ENCODE measurements around the gene NOTCH4.

The NOTCH4 gene

DNA sequence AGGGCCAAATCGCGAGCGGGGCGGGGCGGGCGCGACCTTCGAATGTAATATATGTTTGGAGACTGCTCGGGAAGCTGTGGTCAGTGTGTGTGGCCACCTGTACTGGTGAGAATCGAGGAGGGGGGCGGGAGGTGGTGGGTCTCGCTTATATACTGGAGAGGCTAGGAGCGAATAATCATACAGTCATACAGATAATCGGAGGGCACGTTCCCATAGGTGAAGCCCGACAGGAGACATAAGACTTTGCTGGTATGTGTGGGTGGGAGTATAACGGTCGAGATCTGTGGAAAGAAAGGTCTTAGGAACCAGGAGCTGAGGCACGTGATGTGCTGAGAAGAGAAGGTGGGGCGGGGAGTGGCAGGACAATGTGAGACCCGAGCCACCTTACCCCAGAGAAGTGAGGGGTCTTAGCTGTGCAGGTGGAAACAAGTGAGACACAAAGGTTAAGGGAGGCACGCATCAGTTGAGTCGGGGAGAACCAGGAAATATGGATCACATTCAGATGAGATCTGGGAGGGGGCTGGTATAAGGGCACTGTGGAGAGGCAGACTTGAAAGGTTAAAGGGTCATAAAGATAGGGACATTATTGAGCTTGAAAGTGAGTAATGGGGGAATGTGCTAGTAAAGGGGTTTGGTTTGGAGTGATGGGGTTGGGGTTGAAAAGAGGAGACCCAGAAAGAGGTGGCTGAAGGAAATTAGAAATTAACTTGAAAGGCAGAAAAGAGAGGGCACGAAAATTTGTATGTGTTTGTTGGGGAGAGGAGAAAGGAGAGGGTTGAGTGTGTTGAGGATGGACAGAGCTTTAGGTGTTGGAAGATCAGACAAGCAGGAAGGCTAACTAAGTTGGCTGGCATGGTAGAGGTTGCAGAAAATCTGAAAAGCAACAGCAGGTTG lies 45.1 kb downstream of the NOTCH4 start:
- DNase-seq, result no peak

DNA sequence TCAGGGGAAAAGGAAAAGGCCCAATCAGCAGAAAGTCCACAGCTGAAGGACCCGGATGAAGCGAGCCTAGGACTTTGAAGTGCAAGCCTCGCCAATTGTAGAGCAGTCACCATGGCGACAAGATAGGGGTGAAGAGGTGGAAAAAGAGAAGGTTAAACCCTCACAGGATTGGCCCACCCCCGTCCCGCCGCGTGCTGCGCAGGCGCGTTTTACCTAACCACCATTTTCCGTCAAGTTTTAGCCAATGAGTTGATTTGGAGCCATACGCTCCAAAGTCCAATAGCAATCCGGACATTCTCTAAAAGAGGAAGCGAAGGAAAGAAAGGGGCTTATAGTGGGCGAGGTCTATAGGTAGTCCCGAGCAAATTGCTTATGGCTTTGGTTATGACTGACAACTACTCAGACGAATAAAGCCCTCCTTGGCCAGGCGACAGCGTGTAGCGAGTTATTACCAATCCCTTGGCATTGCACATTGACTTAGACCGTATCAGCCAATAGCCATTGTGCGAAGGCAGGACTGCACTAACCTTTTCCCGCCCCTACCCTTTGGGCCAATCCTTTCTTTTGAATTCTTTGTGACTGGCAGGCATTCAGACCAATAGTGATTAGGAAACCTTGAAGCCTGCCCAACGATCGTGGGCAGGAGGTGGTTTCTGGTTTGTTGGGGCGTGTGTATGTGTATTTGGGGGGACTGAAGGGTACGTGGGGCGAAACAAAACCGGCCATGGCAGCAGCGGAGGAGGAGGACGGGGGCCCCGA lies 45.9 kb downstream of the NOTCH4 start, which contains the start of gene RNF5:
Gene RNF5 (plus strand): TSS at position 618 of the 759 bp plus-strand sequence. CDS start 107 bp downstream, at position 725.
- DNase-seq, result peak; percentile 94

DNA sequence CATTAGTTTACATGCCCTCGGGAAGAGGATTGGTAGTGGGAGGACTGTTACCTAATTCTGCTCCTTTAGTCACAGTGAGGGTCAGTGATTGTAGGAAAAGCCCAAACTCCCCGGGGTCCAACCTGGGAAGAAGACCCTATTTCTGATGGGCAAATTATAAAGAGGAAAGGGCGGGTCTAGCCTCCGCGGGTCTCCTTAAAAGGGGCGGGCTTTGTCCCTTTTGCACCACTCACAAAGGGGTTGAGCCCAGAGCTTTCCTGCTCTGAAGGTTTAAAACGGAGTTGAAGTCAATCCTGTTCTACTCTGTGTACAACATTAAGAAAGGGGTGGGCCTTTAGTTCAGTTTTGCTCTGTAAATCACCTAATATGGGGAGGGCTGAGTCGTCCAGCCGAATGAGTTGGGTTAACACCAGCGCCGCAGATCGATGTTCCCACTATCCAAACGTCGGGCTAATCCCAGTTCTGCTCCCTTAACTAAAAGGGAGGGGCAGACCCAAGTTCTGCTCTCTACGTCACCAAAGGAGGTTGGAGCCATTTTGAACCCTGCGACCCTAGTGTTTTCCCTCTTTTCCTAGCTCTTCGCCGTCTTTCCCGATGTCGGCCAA lies 46.6 kb downstream of the NOTCH4 start:
- DNase-seq, result peak; percentile 53

DNA sequence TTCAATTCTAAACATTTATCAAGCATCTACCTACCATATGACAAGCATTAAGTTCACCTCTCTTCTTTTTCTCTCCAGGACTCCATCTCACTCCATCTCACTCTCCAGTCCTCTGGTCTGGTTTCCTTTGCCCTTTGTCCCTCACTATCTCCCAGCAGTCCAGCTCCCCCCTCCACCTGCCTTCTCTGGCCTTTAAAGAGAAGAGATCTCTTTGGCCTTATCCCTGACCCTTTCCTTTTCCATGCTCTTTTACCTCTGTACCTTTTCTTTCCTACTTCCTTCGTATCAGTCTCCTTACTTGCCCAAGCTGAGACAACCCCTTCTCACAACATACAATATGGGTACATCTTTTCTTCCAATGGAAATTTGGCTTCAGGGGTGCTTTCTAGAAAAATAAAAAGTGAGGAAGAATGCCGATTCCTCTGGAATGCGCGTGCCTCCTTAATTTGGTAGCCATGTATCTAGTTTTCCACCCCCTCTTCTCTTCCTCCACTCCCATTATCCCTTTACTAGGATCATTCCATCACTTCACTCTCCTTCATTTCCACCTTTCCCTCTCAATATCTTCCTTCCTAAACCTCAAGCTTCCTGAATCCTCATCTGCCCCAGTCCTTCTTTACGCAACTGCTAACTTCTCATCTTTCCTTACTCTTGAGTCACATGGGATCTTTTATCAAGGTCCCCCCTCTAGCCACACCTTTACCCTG lies 47.2 kb downstream of the NOTCH4 start:
- DNase-seq, result no peak

DNA sequence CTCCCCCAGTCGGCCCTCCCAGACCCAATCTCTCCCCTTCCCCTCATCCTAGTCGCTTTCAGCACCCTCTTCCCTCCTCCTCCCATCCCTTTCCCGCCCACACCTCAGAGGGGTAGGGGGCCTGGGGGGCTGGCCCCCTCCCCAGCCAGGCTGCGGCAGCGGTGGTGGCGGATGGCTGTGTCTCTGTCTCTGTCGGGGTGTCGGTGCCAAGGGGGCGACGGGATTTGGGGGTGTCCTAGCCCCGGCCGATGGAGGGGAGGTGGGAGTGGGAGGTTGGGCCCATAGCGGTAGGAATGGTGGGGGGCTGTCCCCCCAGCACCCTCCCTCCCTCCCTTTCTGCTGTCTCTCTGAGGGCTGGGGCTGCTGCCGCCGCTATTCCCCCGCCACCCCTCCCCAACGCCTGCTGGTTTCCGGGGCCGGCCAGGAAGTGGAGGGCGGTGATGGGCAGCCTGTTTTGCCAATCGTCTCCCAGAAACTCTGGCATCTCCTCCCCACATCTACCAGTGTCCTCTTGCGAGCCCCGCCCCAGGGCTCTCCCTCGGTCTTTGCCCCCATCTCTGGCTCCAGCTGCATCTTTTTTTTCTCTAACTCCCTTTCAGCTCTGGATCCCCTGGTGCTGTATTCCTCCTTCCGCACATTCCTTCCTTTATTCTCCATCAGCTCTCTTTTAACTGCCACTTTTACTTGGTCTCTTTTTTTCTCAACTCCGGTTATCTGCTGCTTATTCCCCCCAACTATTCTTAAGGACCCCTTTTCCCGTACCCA lies 48.0 kb downstream of the NOTCH4 start, which contains the start of gene AGPAT1:
Gene AGPAT1 (minus strand): TSS at position 374 of the 765 bp plus-strand sequence. CDS start 4,588 bp downstream, outside the sequence.
- peak; percentile 98 for DNase-seq

DNA sequence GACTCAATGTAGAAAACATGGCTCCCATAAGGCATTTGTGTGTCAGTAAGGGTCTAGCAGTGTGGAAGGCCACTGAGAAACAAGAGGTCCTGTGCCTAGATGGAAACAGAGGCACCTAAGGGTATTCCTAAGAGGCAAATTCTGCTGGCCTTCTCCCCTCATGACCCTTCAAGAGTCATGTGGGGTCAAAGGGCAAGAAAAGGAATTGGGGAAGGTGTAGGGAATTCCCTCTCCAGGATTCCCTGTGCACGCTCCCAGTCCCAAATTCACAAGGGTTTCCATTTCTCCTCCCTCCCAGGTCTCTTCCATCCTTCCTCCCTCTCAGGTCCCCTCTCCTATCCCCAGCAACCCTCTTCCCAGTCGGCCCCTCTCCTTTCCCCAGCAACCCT lies 48.6 kb downstream of the NOTCH4 start:
- DNase-seq, result no peak

DNA sequence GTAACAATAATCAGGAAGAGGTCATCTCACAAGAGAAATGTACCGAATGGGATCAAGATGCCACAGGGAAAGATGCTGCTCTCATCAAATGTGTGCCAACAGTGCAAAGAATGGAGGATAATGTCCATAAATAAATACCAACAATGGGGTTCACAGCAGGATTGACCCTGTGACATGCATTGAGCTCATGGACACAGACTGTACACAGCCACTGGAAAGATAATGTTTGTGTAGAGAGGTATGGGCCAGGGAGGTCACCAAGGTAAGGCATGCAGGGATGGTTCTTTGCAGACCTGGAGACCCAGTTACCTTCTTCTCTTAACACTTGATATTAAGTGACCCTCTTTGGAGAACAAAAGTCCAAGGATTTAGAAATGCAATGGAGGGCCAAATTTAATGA lies 49.5 kb downstream of the NOTCH4 start:
- no peak for DNase-seq

DNA sequence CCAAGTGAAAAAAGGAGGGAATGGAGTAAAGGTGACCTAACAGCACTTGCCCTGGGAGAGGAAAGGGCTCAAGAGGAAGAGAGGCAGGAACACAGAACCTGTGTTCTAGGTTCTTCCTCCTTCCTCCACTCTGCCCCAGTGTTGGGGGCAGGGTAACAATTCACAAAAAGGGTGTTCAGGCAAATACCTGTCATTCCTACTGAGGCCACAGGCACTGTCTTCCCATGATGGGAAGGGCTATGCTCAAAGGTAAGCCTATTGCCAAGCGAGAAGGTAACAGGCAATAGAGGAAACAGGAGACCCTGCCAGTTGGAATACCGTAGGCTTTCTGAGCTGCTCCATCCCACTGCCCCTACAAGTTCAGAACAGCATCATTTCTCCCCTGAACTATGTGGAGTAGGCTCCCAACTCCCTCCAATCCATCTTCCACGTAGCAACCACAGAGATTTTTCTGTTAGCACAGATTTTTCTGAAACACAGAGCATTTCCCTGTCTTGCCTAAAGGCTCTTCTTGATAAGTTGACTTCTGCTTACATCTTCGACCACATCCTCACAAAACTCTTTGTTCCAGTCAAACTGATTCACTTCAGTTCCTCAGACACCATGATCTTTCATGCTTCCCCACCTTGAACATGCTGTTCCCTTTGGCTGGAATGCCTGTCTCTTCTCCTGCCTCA lies 50.7 kb downstream of the NOTCH4 start:
- no peak for DNase-seq

DNA sequence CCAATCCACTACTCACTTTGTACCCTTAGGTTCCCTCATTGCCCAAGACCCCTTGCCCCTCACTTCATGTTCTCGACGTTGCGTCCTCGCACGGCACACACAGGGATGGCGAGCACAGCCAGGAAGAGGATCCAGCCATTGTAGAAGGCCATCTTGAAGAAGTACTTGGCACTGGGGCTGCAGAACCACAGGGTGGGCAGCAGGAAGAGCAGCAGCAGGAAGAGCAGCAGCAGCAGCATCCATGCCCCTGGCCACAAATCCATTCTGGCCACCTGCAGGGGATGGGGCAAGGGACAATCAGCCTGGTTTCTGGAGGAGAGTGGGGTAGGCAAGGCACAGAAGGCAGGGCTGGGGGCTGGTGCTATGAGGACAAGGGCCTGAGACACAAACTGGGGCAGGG lies 52.6 kb downstream of the NOTCH4 start:
- DNase-seq, result no peak

DNA sequence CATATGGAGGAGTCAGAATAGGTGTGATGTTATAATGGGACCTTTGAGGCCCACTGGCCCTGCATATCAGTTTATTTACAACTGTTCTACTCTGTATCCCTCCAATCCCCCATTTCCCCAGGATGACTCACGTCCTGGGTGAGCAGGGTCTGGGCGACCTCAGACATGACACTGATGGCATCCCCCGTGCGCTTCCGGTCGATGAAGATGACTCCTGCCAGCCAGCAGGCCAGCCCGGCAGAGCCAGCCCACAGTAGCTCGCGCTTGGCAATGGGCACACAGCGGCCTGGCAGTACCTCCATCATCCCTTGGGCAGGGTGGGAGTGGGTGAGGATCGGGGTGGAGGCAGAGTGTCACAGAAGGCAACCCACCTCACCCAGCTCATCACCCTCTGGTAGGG lies 53.6 kb downstream of the NOTCH4 start:
- DNase-seq, result no peak

DNA sequence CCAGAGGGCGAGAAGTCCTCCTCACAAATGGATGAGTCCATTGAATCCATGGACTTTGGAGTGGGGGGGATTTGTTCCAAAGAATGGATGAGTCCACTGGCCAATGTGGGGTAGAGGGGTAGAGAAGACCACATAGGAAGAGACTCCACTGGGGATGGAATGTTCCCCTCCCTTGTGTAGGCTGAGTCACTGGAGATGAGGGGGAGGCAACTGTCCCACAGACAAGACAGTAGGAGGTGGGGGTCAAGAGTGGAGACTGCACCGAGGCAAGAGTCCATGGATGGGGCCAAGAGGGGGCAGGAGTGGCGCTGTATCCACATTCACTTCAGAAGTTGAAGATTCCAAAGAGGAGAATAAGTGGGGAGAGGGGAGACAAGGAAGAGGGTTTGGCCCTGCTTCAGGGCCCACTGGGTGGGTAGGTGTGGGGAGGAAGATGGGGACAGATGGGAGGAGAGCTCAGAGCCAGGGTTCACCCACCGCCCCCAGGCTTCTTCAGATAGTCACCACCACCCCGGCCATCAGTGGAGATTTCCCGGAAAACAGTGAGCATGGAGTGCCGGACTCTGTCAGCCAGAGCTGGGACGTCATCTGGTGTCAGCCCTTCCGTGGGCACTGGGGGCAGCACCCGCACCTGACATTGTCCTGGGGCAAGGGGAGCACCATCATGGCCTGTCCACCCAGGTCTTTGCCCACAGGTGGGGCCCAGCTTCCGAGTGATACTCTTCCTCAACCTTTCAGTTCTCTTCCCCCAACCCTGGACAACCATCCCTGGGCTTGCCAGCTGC lies 54.9 kb downstream of the NOTCH4 start:
- no peak for DNase-seq

DNA sequence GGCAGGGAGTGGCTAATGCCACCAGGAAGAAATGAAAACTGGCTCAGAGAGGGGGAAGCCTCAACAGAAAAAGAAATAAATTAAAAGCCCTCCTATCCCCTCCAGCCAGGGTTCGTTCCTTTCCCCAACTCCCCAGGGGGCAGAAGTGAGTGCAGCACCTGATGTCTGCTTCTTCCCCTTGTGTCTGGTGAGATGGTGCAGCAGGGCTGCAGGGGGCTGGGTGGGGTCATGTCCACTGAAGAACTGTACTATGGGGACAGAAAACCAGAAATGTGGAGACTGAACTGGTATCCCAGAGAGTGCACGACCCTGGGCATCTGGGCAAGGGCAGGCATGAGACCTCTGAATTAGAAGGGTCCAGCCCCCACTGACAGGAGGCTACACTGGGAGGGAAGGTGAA lies 55.5 kb downstream of the NOTCH4 start:
- no peak for DNase-seq

DNA sequence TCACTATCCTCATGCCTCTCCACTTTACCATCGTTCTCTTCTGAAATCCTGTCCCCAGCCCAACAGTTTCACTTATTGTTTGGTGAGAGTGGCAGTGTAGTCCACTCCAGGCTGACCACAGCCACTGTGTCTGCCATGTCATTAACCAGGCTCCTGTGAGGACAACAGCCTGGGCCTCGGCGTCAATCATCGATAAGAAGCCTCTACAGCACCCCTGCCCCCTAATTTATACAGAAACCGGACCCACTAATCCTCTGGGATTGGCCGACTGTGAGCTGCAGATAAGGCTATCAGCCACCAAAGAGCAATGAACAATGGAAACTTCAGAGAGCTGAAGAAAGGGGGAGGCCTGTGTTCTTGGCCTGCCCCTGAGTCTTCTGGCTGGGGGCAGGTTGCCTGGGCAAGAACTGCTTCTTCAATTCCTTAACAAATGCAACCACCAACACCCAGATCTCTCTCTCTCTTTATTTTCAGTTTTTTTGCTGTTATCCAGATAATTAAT lies 56.1 kb downstream of the NOTCH4 start:
- no peak for DNase-seq

DNA sequence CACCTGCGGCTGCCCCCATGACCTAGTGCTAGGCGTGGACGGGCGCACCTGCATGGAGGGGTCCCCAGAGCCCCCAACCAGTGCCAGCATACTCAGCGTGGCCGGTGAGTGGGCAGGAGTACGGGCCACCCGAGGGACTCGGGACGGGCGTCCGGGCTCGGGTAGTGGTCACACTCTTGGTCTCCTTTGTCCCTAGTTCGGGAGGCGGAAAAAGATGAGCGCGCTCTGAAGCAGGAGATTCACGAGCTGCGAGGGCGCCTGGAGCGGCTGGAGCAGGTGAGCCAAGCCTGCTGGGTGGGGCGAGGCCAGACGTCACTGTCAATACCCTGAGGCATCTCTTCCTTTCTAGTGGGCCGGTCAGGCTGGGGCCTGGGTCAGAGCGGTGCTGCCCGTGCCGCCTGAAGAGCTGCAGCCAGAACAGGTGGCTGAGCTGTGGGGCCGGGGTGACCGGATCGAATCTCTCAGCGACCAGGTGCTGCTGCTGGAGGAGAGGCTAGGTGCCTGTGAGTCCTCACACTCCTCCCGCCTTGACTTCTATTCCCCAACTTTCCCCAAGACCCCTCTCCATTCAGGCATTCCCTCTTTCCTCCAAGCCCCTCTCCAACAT lies 56.6 kb downstream of the NOTCH4 start:
- DNase-seq, result no peak

DNA sequence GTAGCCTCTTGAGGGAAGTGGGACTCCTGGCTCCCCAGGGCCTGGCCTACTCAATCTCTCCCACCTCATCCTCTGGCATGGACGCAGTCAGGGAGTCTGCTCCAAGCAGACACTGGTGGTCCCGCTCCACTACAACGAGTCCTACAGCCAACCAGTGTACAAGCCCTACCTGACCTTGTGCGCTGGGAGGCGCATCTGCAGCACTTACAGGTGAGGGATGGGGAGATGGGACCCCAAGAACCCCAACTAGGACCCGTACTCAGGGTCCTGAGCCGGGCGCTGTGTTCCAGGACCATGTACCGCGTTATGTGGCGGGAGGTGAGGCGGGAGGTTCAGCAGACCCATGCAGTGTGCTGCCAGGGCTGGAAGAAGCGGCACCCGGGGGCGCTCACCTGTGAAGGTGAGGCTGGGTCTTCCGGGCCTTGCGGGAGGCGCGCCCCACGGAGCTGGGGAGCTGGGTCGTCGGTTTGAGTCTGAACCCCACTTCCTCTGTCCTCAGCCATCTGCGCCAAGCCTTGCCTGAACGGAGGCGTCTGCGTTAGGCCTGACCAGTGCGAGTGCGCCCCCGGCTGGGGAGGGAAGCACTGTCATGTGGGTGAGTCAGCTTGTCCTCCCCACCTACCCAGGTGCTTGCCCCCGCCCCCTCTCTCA lies 57.3 kb downstream of the NOTCH4 start:
- DNase-seq, result no peak

DNA sequence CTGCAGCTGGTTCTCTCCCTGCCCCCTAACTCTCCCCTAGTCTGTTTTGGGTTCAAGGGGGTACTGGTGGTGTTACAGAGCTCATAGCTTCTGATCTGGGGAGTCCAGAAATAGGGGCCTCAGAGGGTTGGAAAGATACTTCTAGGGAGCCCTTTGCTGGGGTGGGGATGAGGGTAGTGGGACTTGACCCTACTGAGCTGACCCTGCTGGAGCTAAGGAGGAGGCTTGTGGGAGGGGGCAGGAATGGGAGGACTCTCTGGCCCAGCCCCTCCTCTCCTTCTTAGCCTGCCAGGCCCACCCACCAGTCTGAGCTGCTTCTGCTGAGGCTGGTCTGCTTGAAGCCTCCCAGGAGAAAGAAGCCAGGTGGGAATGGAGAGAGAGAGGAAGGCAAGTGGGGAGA lies 59.6 kb downstream of the NOTCH4 start, which contains the start of gene EGFL8:
Gene EGFL8 (plus strand): TSS at position 301 of the 400 bp plus-strand sequence. CDS start 1,571 bp downstream, outside the sequence.
- DNase-seq, result no peak

DNA sequence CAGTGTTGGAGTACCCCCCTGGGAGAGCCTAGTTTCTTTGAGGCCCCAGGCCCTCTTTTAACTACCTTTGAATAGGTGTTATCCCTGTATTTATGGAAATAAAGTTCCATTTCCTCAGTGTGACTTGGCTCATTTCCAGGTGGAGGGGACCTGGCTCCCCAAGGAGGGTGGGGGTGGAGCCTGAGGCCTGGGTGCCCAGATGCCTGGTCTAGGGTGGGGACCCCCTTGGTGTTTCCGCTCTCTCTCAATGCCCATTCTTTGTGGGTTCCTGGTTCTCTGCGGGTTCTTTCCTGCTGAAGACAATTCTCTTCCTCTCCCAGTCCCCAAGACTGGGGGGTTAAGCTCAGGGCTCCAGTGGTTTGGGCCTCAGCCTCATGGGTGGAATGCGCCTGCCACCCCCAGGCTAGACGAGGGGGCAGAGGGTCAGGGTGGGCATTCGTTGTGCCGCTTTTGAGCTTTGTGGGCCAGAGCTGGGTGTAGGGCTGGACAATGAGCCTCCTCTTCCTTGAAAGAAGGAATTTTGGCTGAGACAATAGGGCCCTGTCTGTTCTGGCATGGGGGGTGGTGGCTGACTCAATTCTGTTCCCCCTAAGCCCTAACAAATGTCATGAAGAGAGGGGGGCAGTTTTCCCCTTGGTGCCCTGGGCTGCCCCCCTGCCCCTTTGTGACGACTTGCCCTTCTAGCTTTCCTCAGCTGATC lies 60.2 kb downstream of the NOTCH4 start:
- DNase-seq, result no peak

DNA sequence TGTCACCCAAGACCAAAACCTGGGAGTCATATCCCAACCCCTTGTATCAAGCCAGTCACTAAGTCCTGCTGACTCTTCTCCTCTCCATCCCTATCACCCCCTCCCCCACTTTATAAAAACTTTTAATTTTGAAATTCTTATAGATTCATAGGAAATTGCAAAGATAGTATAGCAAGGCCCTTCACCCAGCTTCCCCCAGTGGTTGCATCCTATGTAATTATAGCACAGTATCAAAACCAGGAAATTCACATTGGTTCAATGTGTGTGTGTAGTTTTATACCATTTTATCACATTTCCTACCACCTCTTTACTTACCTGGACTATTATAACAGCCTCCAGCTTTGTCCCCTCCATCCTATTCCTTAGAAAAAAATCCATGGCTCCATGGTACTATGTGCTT lies 65.8 kb downstream of the NOTCH4 start:
- DNase-seq, result no peak

DNA sequence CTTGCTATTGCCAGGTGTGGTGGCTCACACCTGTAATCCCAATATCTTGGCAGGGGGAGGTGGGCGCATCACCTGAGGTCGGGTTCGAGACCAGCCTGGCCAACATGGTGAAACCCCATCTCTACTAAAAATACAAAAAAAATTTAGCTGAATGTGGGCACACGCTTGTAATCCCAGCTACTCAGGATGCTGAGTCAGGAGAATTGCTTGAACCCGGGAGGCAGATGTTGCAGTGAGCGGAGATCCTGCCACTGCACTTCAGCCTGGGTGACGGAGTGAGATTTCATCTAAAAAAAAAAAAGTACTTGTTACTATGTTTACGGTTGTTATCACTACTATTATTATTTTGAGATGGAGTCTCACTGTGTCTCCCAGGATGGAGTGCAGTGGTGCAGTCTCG lies 67.0 kb downstream of the NOTCH4 start:
- no peak for DNase-seq

Data from activated CD4-positive, alpha-beta T cell treated with anti-CD3 and anti-CD28 coated beads for 48 hours (primary cell).